Stimulated activated naive CD8-positive, alpha-beta T cell treated with anti-CD3 and anti-CD28 coated beads, Interleukin-15, Interleukin-2, amounts not matched to agents 100 ng/mL and 50 ng/mL, for 24 hours (primary cell): ENCODE results near the gene INHBC.
A peak's percentile ranks its signal among the peaks of the same experiment; 100 is the strongest.

ENCODE experiments used
- H3K27ac Mint-ChIP-seq: one replicate; pipeline ENCODE4 v1.8.0; 2021; ENCODE audit warnings: mild to moderate bottlenecking, mixed read lengths
- H3K27me3 Mint-ChIP-seq: one replicate; pipeline ENCODE4 v1.8.0; 2021; ENCODE audit warnings: mixed read lengths
- H3K36me3 Mint-ChIP-seq: one replicate; pipeline ENCODE4 v1.8.0; 2021; ENCODE audit warnings: low read depth, mixed read lengths
- H3K4me1 Mint-ChIP-seq: one replicate; pipeline ENCODE4 v1.8.0; 2021; ENCODE audit warnings: low read depth, mixed read lengths
- H3K4me3 Mint-ChIP-seq: one replicate; pipeline ENCODE4 v1.8.0; 2021; ENCODE audit warnings: mild to moderate bottlenecking, mixed read lengths
- H3K9me3 Mint-ChIP-seq: one replicate; pipeline ENCODE4 v1.8.0; 2021; ENCODE audit warnings: mixed read lengths

INHBC gene

GRCh38 chr12:57475271-57476161, 40.9 kb downstream of the INHBC start:
- Mint-ChIP-seq H3K27ac (peak overlapping the region; percentile 100), H3K36me3 (peaks cover 42% of the 10 kb centered on the region)

GRCh38 chr12:57476162-57476992, 41.8 kb downstream of the INHBC start:
- peak overlapping the region; percentile 90 for H3K4me3 Mint-ChIP-seq

More at GRCh38 chr12:57475271-57476161, 40.9 kb downstream of the INHBC start:
- H3K9me3 Mint-ChIP-seq = no peaks in the 10 kb centered on the region
- peaks cover 63% of the 10 kb centered on the region for H3K4me1 Mint-ChIP-seq
- H3K4me3 Mint-ChIP-seq = peak overlapping the region; percentile 90
- no peaks in the 10 kb centered on the region for H3K27me3 Mint-ChIP-seq

GRCh38 chr12:57476993-57477709, 42.6 kb downstream of the INHBC start:
- Mint-ChIP-seq H3K27me3 (no peaks in the 10 kb centered on the region), H3K9me3 (no peaks in the 10 kb centered on the region), H3K4me1 (peaks cover 77% of the 10 kb centered on the region), H3K36me3 (peaks cover 38% of the 10 kb centered on the region), H3K4me3 (peak overlapping the region; percentile 90), H3K27ac (peak overlapping the region; percentile 100)

More at GRCh38 chr12:57476162-57476992, 41.8 kb downstream of the INHBC start:
- Mint-ChIP-seq H3K27ac (peak overlapping the region; percentile 100), H3K27me3 (no peaks in the 10 kb centered on the region), H3K9me3 (no peaks in the 10 kb centered on the region), H3K36me3 (peaks cover 42% of the 10 kb centered on the region), H3K4me1 (peaks cover 72% of the 10 kb centered on the region)

GRCh38 chr12:57477710-57478681, 43.4 kb downstream of the INHBC start:
- Mint-ChIP-seq H3K4me3 (peak overlapping the region; percentile 90), H3K9me3 (no peaks in the 10 kb centered on the region), H3K4me1 (peaks cover 73% of the 10 kb centered on the region), H3K36me3 (peaks cover 30% of the 10 kb centered on the region), H3K27ac (peak overlapping the region; percentile 100), H3K27me3 (no peaks in the 10 kb centered on the region)

GRCh38 chr12:57479043-57479375, 44.4 kb downstream of the INHBC start:
- Mint-ChIP-seq H3K4me1 (peaks cover 72% of the 10 kb centered on the region), H3K27ac (peak overlapping the region; percentile 100), H3K27me3 (no peaks in the 10 kb centered on the region), H3K36me3 (peaks cover 21% of the 10 kb centered on the region), H3K4me3 (peak overlapping the region; percentile 90), H3K9me3 (no peaks in the 10 kb centered on the region)

- Mint-ChIP-seq H3K27ac (peak within 1 kb of the TSS; percentile 100), H3K4me1 (peaks cover 67% of the 10 kb centered on the region), H3K36me3 (peaks cover 16% of the 10 kb centered on the region), H3K4me3 (peak within 1 kb of the TSS; percentile 90), H3K9me3 (no peaks in the 10 kb centered on the region), H3K27me3 (no peaks in the 10 kb centered on the region)
These were observed 45.0 kb downstream of the INHBC start, which contains the start of gene ARHGAP9 for GRCh38 chr12:57479376-57480115. Gene ARHGAP9 (minus strand): TSS chr12:57479866. CDS start chr12:57479406, 460 bp downstream.

- peaks cover 56% of the 10 kb centered on the region for H3K4me1 Mint-ChIP-seq
- peaks cover 9% of the 10 kb centered on the region for H3K36me3 Mint-ChIP-seq
- H3K27me3 Mint-ChIP-seq = no peaks in the 10 kb centered on the region
- no peaks in the 10 kb centered on the region for H3K9me3 Mint-ChIP-seq
- H3K4me3 Mint-ChIP-seq = peak overlapping the region; percentile 15
- H3K27ac Mint-ChIP-seq = peak overlapping the region; percentile 100
These were observed 47.1 kb downstream of the INHBC start for GRCh38 chr12:57481671-57482070.

- no peak overlapping the region for H3K4me3 Mint-ChIP-seq
These were observed 48.9 kb downstream of the INHBC start for GRCh38 chr12:57483466-57483865.

GRCh38 chr12:57485695-57486094, 51.1 kb downstream of the INHBC start:
- Mint-ChIP-seq H3K27ac (no peak overlapping the region), H3K9me3 (no peaks in the 10 kb centered on the region), H3K4me1 (peaks cover 48% of the 10 kb centered on the region), H3K36me3 (peaks cover 30% of the 10 kb centered on the region), H3K27me3 (no peaks in the 10 kb centered on the region), H3K4me3 (no peak overlapping the region)

More at GRCh38 chr12:57483466-57483865, 48.9 kb downstream of the INHBC start:
- no peaks in the 10 kb centered on the region for H3K9me3 Mint-ChIP-seq
- H3K27me3 Mint-ChIP-seq = no peaks in the 10 kb centered on the region
- peaks cover 52% of the 10 kb centered on the region for H3K4me1 Mint-ChIP-seq
- peaks cover 7% of the 10 kb centered on the region for H3K36me3 Mint-ChIP-seq
- H3K27ac Mint-ChIP-seq = peak overlapping the region; percentile 65

GRCh38 chr12:57487055-57487596, 52.5 kb downstream of the INHBC start:
- Mint-ChIP-seq H3K4me3 (peak overlapping the region; percentile 90), H3K4me1 (peaks cover 45% of the 10 kb centered on the region), H3K27ac (no peak overlapping the region)

GRCh38 chr12:57487597-57488401, 53.2 kb downstream of the INHBC start, which contains the start of gene MARS1:
Gene MARS1 (plus strand): TSS chr12:57488068. CDS start chr12:57488091, 23 bp downstream.
- Mint-ChIP-seq H3K4me3 (peak within 1 kb of the TSS; percentile 90), H3K27me3 (no peaks in the 10 kb centered on the region), H3K27ac (peak within 1 kb of the TSS; percentile 90), H3K4me1 (peaks cover 48% of the 10 kb centered on the region), H3K36me3 (peaks cover 50% of the 10 kb centered on the region), H3K9me3 (no peaks in the 10 kb centered on the region)

More at GRCh38 chr12:57487055-57487596, 52.5 kb downstream of the INHBC start:
- H3K9me3 Mint-ChIP-seq = no peaks in the 10 kb centered on the region
- no peaks in the 10 kb centered on the region for H3K27me3 Mint-ChIP-seq
- peaks cover 44% of the 10 kb centered on the region for H3K36me3 Mint-ChIP-seq
